ENCODE data around the gene XBP1. TPM values are rescaled to one million over a fixed set of nuclear protein-coding genes. Genes with fewer than 3 reads are reported as not detected.

The XBP1 gene
- total and polyA plus RNA-seq, 2 of the 13 experiments (the other 11 are each of a cell fraction or from before 2014, with no cell fraction given) = 416 to 427 TPM

GRCh38 chr22:28819253-28820096, 19.1 kb upstream of the XBP1 start (continued):
- TF ChIP-seq TMF1 (CRISPR knock-in tag; IDR thresholded peaks at IDR 0.05; ENCODE audit: low read depth) = no peak
- TF ChIP-seq MIER3 (CRISPR knock-in tag; IDR thresholded peaks at IDR 0.05; ENCODE audit: borderline replicate concordance) = peak; percentile 48
- peak; percentile 49; the same call in 1 of the 2 replicates for TF ChIP-seq NR2F2 (IDR thresholded peaks at IDR 0.05; ENCODE audit: borderline replicate concordance, low read depth)
- TF ChIP-seq BRCA1 (CRISPR knock-in tag; IDR thresholded peaks at IDR 0.05) = 0 out of 2 replicates have a peak, but pooled peaks have one; percentile 53
- TF ChIP-seq RXRB (CRISPR knock-in tag; IDR thresholded peaks at IDR 0.05; ENCODE audit: borderline replicate concordance) = peak; percentile 92
- TF ChIP-seq, protein P1, sequence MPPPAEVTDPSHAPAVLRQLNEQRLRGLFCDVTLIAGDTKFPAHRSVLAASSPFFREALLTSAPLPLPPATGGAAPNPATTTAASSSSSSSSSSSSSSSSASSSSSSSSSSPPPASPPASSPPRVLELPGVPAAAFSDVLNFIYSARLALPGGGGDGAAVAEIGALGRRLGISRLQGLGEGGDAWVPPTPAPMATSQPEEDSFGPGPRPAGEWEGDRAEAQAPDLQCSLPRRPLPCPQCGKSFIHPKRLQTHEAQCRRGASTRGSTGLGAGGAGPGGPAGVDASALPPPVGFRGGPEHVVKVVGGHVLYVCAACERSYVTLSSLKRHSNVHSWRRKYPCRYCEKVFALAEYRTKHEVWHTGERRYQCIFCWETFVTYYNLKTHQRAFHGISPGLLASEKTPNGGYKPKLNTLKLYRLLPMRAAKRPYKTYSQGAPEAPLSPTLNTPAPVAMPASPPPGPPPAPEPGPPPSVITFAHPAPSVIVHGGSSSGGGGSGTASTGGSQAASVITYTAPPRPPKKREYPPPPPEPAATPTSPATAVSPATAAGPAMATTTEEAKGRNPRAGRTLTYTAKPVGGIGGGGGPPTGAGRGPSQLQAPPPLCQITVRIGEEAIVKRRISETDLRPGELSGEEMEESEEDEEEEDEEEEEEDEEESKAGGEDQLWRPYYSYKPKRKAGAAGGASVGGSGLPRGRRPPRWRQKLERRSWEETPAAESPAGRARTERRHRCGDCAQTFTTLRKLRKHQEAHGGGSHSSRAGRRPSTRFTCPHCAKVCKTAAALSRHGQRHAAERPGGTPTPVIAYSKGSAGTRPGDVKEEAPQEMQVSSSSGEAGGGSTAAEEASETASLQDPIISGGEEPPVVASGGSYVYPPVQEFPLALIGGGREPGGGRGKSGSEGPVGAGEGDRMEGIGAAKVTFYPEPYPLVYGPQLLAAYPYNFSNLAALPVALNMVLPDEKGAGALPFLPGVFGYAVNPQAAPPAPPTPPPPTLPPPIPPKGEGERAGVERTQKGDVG (CRISPR knock-in tag; IDR thresholded peaks at IDR 0.05; ENCODE audit: borderline replicate concordance) = peak; percentile 60; the same call in 1 of the 2 replicates
- TF ChIP-seq ZNF598 (CRISPR knock-in tag; IDR thresholded peaks at IDR 0.05; ENCODE audit: borderline replicate concordance) = peak; percentile 26; the same call in 1 of the 2 replicates
- TF ChIP-seq, protein P2, sequence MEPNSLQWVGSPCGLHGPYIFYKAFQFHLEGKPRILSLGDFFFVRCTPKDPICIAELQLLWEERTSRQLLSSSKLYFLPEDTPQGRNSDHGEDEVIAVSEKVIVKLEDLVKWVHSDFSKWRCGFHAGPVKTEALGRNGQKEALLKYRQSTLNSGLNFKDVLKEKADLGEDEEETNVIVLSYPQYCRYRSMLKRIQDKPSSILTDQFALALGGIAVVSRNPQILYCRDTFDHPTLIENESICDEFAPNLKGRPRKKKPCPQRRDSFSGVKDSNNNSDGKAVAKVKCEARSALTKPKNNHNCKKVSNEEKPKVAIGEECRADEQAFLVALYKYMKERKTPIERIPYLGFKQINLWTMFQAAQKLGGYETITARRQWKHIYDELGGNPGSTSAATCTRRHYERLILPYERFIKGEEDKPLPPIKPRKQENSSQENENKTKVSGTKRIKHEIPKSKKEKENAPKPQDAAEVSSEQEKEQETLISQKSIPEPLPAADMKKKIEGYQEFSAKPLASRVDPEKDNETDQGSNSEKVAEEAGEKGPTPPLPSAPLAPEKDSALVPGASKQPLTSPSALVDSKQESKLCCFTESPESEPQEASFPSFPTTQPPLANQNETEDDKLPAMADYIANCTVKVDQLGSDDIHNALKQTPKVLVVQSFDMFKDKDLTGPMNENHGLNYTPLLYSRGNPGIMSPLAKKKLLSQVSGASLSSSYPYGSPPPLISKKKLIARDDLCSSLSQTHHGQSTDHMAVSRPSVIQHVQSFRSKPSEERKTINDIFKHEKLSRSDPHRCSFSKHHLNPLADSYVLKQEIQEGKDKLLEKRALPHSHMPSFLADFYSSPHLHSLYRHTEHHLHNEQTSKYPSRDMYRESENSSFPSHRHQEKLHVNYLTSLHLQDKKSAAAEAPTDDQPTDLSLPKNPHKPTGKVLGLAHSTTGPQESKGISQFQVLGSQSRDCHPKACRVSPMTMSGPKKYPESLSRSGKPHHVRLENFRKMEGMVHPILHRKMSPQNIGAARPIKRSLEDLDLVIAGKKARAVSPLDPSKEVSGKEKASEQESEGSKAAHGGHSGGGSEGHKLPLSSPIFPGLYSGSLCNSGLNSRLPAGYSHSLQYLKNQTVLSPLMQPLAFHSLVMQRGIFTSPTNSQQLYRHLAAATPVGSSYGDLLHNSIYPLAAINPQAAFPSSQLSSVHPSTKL (CRISPR knock-in tag; IDR thresholded peaks at IDR 0.05) = peak; percentile 91
- TF ChIP-seq TEAD3 (CRISPR knock-in tag; optimal IDR thresholded peaks at IDR 0.05; ENCODE audit: borderline replicate concordance) = peak; percentile 90
- TF ChIP-seq HOXA5 (CRISPR knock-in tag; IDR thresholded peaks at IDR 0.05) = 0 out of 2 replicates have a peak, but pooled peaks have one; percentile 34
- no peak for TF ChIP-seq AHR (CRISPR knock-in tag; IDR thresholded peaks at IDR 0.05)
- peak; percentile 44; the same call in 1 of the 2 replicates for TF ChIP-seq USF2 (IDR thresholded peaks at IDR 0.05; ENCODE audit: low read depth, low read length)
- TF ChIP-seq USF2 (CRISPR knock-in tag; IDR thresholded peaks at IDR 0.05; ENCODE audit: borderline replicate concordance) = peak; percentile 71; the same call in 1 of the 2 replicates
- TF ChIP-seq ZBTB10 (CRISPR knock-in tag; IDR thresholded peaks at IDR 0.05; ENCODE audit: borderline replicate concordance) = peak; percentile 84

Measured in HepG2 (cell line).